ENCODE measurements around the gene NBPF11.
"Not testable (repeated sequence)": the region's sequence is repeated elsewhere in the genome, so short reads cannot be mapped to it uniquely, and the experiment has no call there.

NBPF11 gene

GRCh38 chr1:148151911-148152656 lies at the start of gene NBPF11:
Gene NBPF11 (minus strand): TSS chr1:148152281. CDS start chr1:148127003, 25,278 bp downstream.
- FAIRE-seq; DNase-seq (ENCODE audit: insufficient read length, low spot score): not testable (repeated sequence)

- DNase-seq (ENCODE audit: insufficient read length, low spot score); FAIRE-seq: not testable (repeated sequence)
Measured at GRCh38 chr1:148197396-148197795, 45.3 kb upstream of the NBPF11 start.

GRCh38 chr1:148196949-148197348 lies 44.9 kb upstream of the NBPF11 start:
- not testable (repeated sequence) for DNase-seq (ENCODE audit: insufficient read length, low spot score); FAIRE-seq

- FAIRE-seq; DNase-seq (ENCODE audit: insufficient read length, low spot score): not testable (repeated sequence)
Measured at GRCh38 chr1:148195115-148195514, 43.0 kb upstream of the NBPF11 start.

GRCh38 chr1:148188768-148189167 lies 36.7 kb upstream of the NBPF11 start:
- not testable (repeated sequence) for DNase-seq (ENCODE audit: insufficient read length, low spot score); FAIRE-seq

GRCh38 chr1:148178682-148179081 lies 26.6 kb upstream of the NBPF11 start:
- not testable (repeated sequence) for DNase-seq (ENCODE audit: insufficient read length, low spot score); FAIRE-seq

- not testable (repeated sequence) for FAIRE-seq; DNase-seq (ENCODE audit: insufficient read length, low spot score)
Measured at GRCh38 chr1:148175414-148175813, 23.3 kb upstream of the NBPF11 start.

GRCh38 chr1:148171995-148172394 lies 19.9 kb upstream of the NBPF11 start:
- DNase-seq (ENCODE audit: insufficient read length, low spot score); FAIRE-seq: not testable (repeated sequence)

- no peak for FAIRE-seq
- no peak for DNase-seq (ENCODE audit: insufficient read length, low spot score)
- TF ChIP-seq CTCF (IDR thresholded peaks at IDR 0.05; ENCODE audit: insufficient read depth, missing control alignments): no peak
Measured at GRCh38 chr1:148166558-148167492, 14.7 kb upstream of the NBPF11 start.

GRCh38 chr1:148162363-148162762 lies 10.3 kb upstream of the NBPF11 start:
- DNase-seq (ENCODE audit: insufficient read length, low spot score) (peak; percentile 7), FAIRE-seq (no peak)
- no peak for TF ChIP-seq CTCF (IDR thresholded peaks at IDR 0.05; ENCODE audit: insufficient read depth, missing control alignments)

GRCh38 chr1:148161053-148161901 lies 9.2 kb upstream of the NBPF11 start:
- no peak for TF ChIP-seq CTCF (IDR thresholded peaks at IDR 0.05; ENCODE audit: insufficient read depth, missing control alignments)
- no peak for FAIRE-seq
- peak; percentile 5 for DNase-seq (ENCODE audit: insufficient read length, low spot score)

Data from D721Med (cell line).